Activated naive CD8-positive, alpha-beta T cell treated with anti-CD3 and anti-CD28 coated beads for 36 hours (primary cell): ENCODE data around the gene SLC22A23. TPM values are rescaled to one million over a fixed set of nuclear protein-coding genes. Genes with fewer than 3 reads are reported as not detected.

Source experiments
- DNase-seq: peaks from one replicate; pipeline ENCODE4 v3.0.0; 2021
- H3K27ac Mint-ChIP-seq: one replicate; pipeline ENCODE4 v1.8.0; 2022; ENCODE audit warnings: mild to moderate bottlenecking, moderate library complexity, mixed read lengths
- H3K27me3 Mint-ChIP-seq: one replicate; pipeline ENCODE4 v1.8.0; 2022; ENCODE audit warnings: mild to moderate bottlenecking, mixed read lengths
- H3K36me3 Mint-ChIP-seq: one replicate; pipeline ENCODE4 v1.8.0; 2021; ENCODE audit warnings: mild to moderate bottlenecking, mixed read lengths
- H3K4me1 Mint-ChIP-seq: one replicate; pipeline ENCODE4 v1.8.0; 2021; ENCODE audit warnings: mixed read lengths
- H3K4me3 Mint-ChIP-seq: one replicate; pipeline ENCODE4 v1.8.0; 2022; ENCODE audit warnings: mild to moderate bottlenecking, moderate library complexity, mixed read lengths
- H3K9me3 Mint-ChIP-seq: one replicate; pipeline ENCODE4 v1.8.0; 2022; ENCODE audit warnings: mixed read lengths
- total RNA-seq, 2 experiments: library from RNA; stranded (reverse); gene quantifications; one replicate each; pipeline ENCODE4 v1.2.3, GENCODE V29; 2021

Gene SLC22A23
- total RNA-seq, 2 experiments from 2014 or later = 0.24 to 0.41 TPM

- Mint-ChIP-seq H3K27me3 (no peaks in the 10 kb centered on the region), H3K9me3 (no peaks in the 10 kb centered on the region), H3K4me3 (no peak overlapping the region), H3K4me1 (peaks cover 3% of the 10 kb centered on the region), H3K27ac (peak overlapping the region; percentile 15), H3K36me3 (no peaks in the 10 kb centered on the region)
- no peak for DNase-seq
Measured at GRCh38 chr6:3312604-3313231, 144.1 kb downstream of the SLC22A23 start.

- no peak overlapping the region for H3K4me3 Mint-ChIP-seq
- H3K27me3 Mint-ChIP-seq = no peaks in the 10 kb centered on the region
- H3K27ac Mint-ChIP-seq = no peak overlapping the region
- H3K4me1 Mint-ChIP-seq = no peaks in the 10 kb centered on the region
- DNase-seq = no peak
- no peaks in the 10 kb centered on the region for H3K9me3 Mint-ChIP-seq
- no peaks in the 10 kb centered on the region for H3K36me3 Mint-ChIP-seq
Measured at GRCh38 chr6:3311826-3312225, 145.0 kb downstream of the SLC22A23 start.

GRCh38 chr6:3310703-3311102 lies 146.1 kb downstream of the SLC22A23 start:
- H3K4me1 Mint-ChIP-seq = no peaks in the 10 kb centered on the region

GRCh38 chr6:3310051-3310448 lies 146.8 kb downstream of the SLC22A23 start:
- Mint-ChIP-seq H3K4me1 (no peaks in the 10 kb centered on the region), H3K27me3 (no peaks in the 10 kb centered on the region), H3K27ac (no peak overlapping the region), H3K36me3 (no peaks in the 10 kb centered on the region), H3K4me3 (no peak overlapping the region), H3K9me3 (peaks cover 3% of the 10 kb centered on the region)
- DNase-seq = no peak

More at GRCh38 chr6:3310703-3311102, 146.1 kb downstream of the SLC22A23 start:
- H3K36me3 Mint-ChIP-seq = no peaks in the 10 kb centered on the region
- H3K27ac Mint-ChIP-seq = no peak overlapping the region
- no peak for DNase-seq
- peaks cover under 1% of the 10 kb centered on the region for H3K9me3 Mint-ChIP-seq
- no peaks in the 10 kb centered on the region for H3K27me3 Mint-ChIP-seq
- H3K4me3 Mint-ChIP-seq = no peak overlapping the region

GRCh38 chr6:3309391-3310050 lies 147.3 kb downstream of the SLC22A23 start:
- Mint-ChIP-seq H3K4me3 (no peak overlapping the region), H3K27ac (no peak overlapping the region), H3K36me3 (no peaks in the 10 kb centered on the region), H3K9me3 (peaks cover 3% of the 10 kb centered on the region), H3K4me1 (no peaks in the 10 kb centered on the region), H3K27me3 (no peaks in the 10 kb centered on the region)
- DNase-seq = no peak

GRCh38 chr6:3308106-3308505 lies 148.7 kb downstream of the SLC22A23 start:
- no peaks in the 10 kb centered on the region for H3K36me3 Mint-ChIP-seq
- no peak overlapping the region for H3K27ac Mint-ChIP-seq
- peaks cover 6% of the 10 kb centered on the region for H3K9me3 Mint-ChIP-seq
- DNase-seq = no peak
- no peaks in the 10 kb centered on the region for H3K4me1 Mint-ChIP-seq
- no peak overlapping the region for H3K4me3 Mint-ChIP-seq
- H3K27me3 Mint-ChIP-seq = no peaks in the 10 kb centered on the region

- Mint-ChIP-seq H3K4me1 (no peaks in the 10 kb centered on the region), H3K4me3 (no peak overlapping the region), H3K36me3 (no peaks in the 10 kb centered on the region), H3K27me3 (no peaks in the 10 kb centered on the region), H3K27ac (no peak overlapping the region), H3K9me3 (peaks cover 6% of the 10 kb centered on the region)
- no peak for DNase-seq
Measured at GRCh38 chr6:3307436-3307835, 149.4 kb downstream of the SLC22A23 start.

- Mint-ChIP-seq H3K27me3 (no peaks in the 10 kb centered on the region), H3K27ac (no peak overlapping the region), H3K4me1 (no peaks in the 10 kb centered on the region), H3K4me3 (no peak overlapping the region), H3K9me3 (peaks cover 7% of the 10 kb centered on the region), H3K36me3 (no peaks in the 10 kb centered on the region)
- DNase-seq = no peak
Measured at GRCh38 chr6:3306848-3307247, 150.0 kb downstream of the SLC22A23 start.

- DNase-seq = no peak
- Mint-ChIP-seq H3K4me1 (no peaks in the 10 kb centered on the region), H3K36me3 (no peaks in the 10 kb centered on the region), H3K9me3 (peaks cover 7% of the 10 kb centered on the region), H3K27me3 (no peaks in the 10 kb centered on the region), H3K27ac (no peak overlapping the region), H3K4me3 (no peak overlapping the region)
Measured at GRCh38 chr6:3305831-3306230, 151.0 kb downstream of the SLC22A23 start.

GRCh38 chr6:3305216-3305565 lies 151.7 kb downstream of the SLC22A23 start:
- Mint-ChIP-seq H3K27me3 (no peaks in the 10 kb centered on the region), H3K27ac (no peak overlapping the region), H3K4me1 (no peaks in the 10 kb centered on the region), H3K4me3 (no peak overlapping the region), H3K36me3 (no peaks in the 10 kb centered on the region), H3K9me3 (peaks cover 7% of the 10 kb centered on the region)
- DNase-seq = no peak

GRCh38 chr6:3304500-3305215 lies 152.2 kb downstream of the SLC22A23 start:
- H3K4me3 Mint-ChIP-seq = no peak overlapping the region
- DNase-seq = no peak
- H3K27ac Mint-ChIP-seq = no peak overlapping the region
- H3K36me3 Mint-ChIP-seq = no peaks in the 10 kb centered on the region
- no peaks in the 10 kb centered on the region for H3K4me1 Mint-ChIP-seq
- H3K27me3 Mint-ChIP-seq = no peaks in the 10 kb centered on the region
- H3K9me3 Mint-ChIP-seq = peaks cover 7% of the 10 kb centered on the region

GRCh38 chr6:3303795-3304411 lies 152.9 kb downstream of the SLC22A23 start:
- Mint-ChIP-seq H3K4me3 (no peak overlapping the region), H3K27me3 (no peaks in the 10 kb centered on the region), H3K36me3 (no peaks in the 10 kb centered on the region), H3K4me1 (no peaks in the 10 kb centered on the region), H3K27ac (no peak overlapping the region), H3K9me3 (peaks cover 7% of the 10 kb centered on the region)
- no peak for DNase-seq

- DNase-seq = no peak
- no peak overlapping the region for H3K4me3 Mint-ChIP-seq
- H3K36me3 Mint-ChIP-seq = no peaks in the 10 kb centered on the region
- peaks cover 7% of the 10 kb centered on the region for H3K9me3 Mint-ChIP-seq
- no peaks in the 10 kb centered on the region for H3K4me1 Mint-ChIP-seq
- H3K27ac Mint-ChIP-seq = no peak overlapping the region
- H3K27me3 Mint-ChIP-seq = no peaks in the 10 kb centered on the region
Measured at GRCh38 chr6:3301506-3301905, 155.3 kb downstream of the SLC22A23 start.

- Mint-ChIP-seq H3K9me3 (peaks cover 4% of the 10 kb centered on the region), H3K4me1 (no peaks in the 10 kb centered on the region), H3K4me3 (no peak overlapping the region), H3K27ac (no peak overlapping the region), H3K36me3 (no peaks in the 10 kb centered on the region), H3K27me3 (no peaks in the 10 kb centered on the region)
- DNase-seq = no peak
Measured at GRCh38 chr6:3299221-3299620, 157.6 kb downstream of the SLC22A23 start.

- Mint-ChIP-seq H3K36me3 (no peaks in the 10 kb centered on the region), H3K4me3 (no peak overlapping the region), H3K4me1 (no peaks in the 10 kb centered on the region), H3K27me3 (no peaks in the 10 kb centered on the region), H3K27ac (no peak overlapping the region), H3K9me3 (peaks cover 1% of the 10 kb centered on the region)
- DNase-seq = no peak
Measured at GRCh38 chr6:3297909-3298308, 158.9 kb downstream of the SLC22A23 start.
